Naive thymus-derived CD4-positive, alpha-beta T cell (primary cell): ENCODE data around the gene ADRA2C. TPM values are rescaled to one million over a fixed set of nuclear protein-coding genes. Genes with fewer than 3 reads are reported as not detected.

Source experiments
- ATAC-seq: fragments of 150-1000 bp; cut with Tn5 transposase; 2 replicates; pipeline ENCODE4 v1.10.0; 2021; ENCODE audit warnings: mild to moderate bottlenecking, moderate library complexity
- CTCF ChIA-PET: fragments of 350-600 bp; sonication (Branson Sonifier 250); formaldehyde crosslinking; loops from one replicate; lab custom pipeline; 2021; ENCODE audit warnings: antibody characterized with exemption; lab: Charles Lee
- POLR2A ChIA-PET: fragments of 350-600 bp; sonication (Branson Sonifier 250); formaldehyde crosslinking; loops from one replicate; lab custom pipeline; 2021; ENCODE audit warnings: antibody characterized with exemption, inconsistent platforms; lab: Charles Lee
- DNase-seq, 9 donors: peaks; one replicate each; pipeline versions ENCODE4 v3.0.0 to v3.0.0-alpha.2; 2020 to 2022; ENCODE audit warnings: mixed read lengths in 1 of 9
- H3K27ac ChIP-seq: one replicate; pipeline ENCODE4 v1.7.0; 2013; ENCODE audit warnings: mild to moderate bottlenecking, low read depth, low read length, moderate library complexity
- H3K27me3 ChIP-seq, 2 donors: one replicate each; pipeline ENCODE4 v1.7.0; 2013; ENCODE audit warnings: low read length in 2 of 2, mild to moderate bottlenecking in 2 of 2, moderate library complexity in 2 of 2; ENCODE audit not compliant: control insufficient read depth in 2 of 2, insufficient read depth in 2 of 2
- H3K36me3 ChIP-seq, 3 experiments: 1 replicate in 2 of 3; 2 replicates in 1 of 3; pipeline ENCODE4 v1.7.0; 2013; ENCODE audit warnings: low read length in 3 of 3, mild to moderate bottlenecking in 3 of 3, moderate library complexity in 1 of 3; ENCODE audit not compliant: insufficient read depth in 3 of 3, control insufficient read depth in 2 of 3
- H3K4me1 ChIP-seq, 2 donors: one replicate each; pipeline ENCODE4 v1.7.0; 2013; ENCODE audit warnings: low read length in 2 of 2, mild to moderate bottlenecking in 2 of 2, moderate library complexity in 1 of 2; ENCODE audit not compliant: control insufficient read depth in 2 of 2, insufficient read depth in 2 of 2
- H3K4me3 ChIP-seq: 2 replicates; pipeline ENCODE4 v1.7.0; 2013; ENCODE audit warnings: mild to moderate bottlenecking, low read length
- H3K9me3 ChIP-seq, 3 experiments: 1 replicate in 2 of 3; 2 replicates in 1 of 3; pipeline ENCODE4 v1.7.0; 2013; ENCODE audit warnings: low read length in 3 of 3; ENCODE audit not compliant: control insufficient read depth in 2 of 3
- H3K27ac Mint-ChIP-seq, 9 donors: one replicate each; pipeline ENCODE4 v1.8.0; 2020 to 2022; ENCODE audit warnings: mixed read lengths in 9 of 9, mild to moderate bottlenecking in 8 of 9, moderate library complexity in 5 of 9, inconsistent platforms in 2 of 9
- H3K27me3 Mint-ChIP-seq, 5 donors: one replicate each; pipeline ENCODE4 v1.8.0; 2021 to 2022; ENCODE audit warnings: mixed read lengths in 5 of 5, mild to moderate bottlenecking in 1 of 5
- H3K36me3 Mint-ChIP-seq, 5 donors: one replicate each; pipeline ENCODE4 v1.8.0; 2020 to 2022; ENCODE audit warnings: mixed read lengths in 5 of 5, mild to moderate bottlenecking in 3 of 5, inconsistent platforms in 1 of 5
- H3K4me1 Mint-ChIP-seq, 7 donors: one replicate each; pipeline ENCODE4 v1.8.0; 2020 to 2022; ENCODE audit warnings: mixed read lengths in 7 of 7, mild to moderate bottlenecking in 3 of 7, inconsistent platforms in 1 of 7
- H3K4me3 Mint-ChIP-seq, 10 donors: one replicate each; pipeline ENCODE4 v1.8.0; 2020 to 2022; ENCODE audit warnings: mild to moderate bottlenecking in 10 of 10, mixed read lengths in 10 of 10, moderate library complexity in 6 of 10, inconsistent platforms in 2 of 10
- H3K9me3 Mint-ChIP-seq, 11 donors: one replicate each; pipeline ENCODE4 v1.8.0; 2020 to 2022; ENCODE audit warnings: mixed read lengths in 11 of 11, mild to moderate bottlenecking in 4 of 11, inconsistent platforms in 1 of 11, moderate library complexity in 1 of 11
- intact Hi-C, 2 donors: fragments of 100-400 bp; cut with micrococcal nuclease; formaldehyde crosslinking; loops; one replicate each; pipeline ENCODE4 v1.15.1; 2023
- polyA plus RNA-seq, 2 donors: library from polyadenylated mRNA; unstranded; fragments of 300-500 nt; fragmentation: Illumina TruSeq; gene quantifications; one replicate each; pipeline ENCODE4 v1.2.3, GENCODE V29; 2021
- total RNA-seq, 6 experiments: library from RNA in 5 of 6; stranded (reverse) in 5 of 6; gene quantifications; 1 replicate in 5 of 6; 2 replicates in 1 of 6; pipeline ENCODE4 v1.2.3 and lab custom pipeline; 2021 to 2026

The ADRA2C gene
- total and polyA plus RNA-seq, 7 experiments from 2014 or later, result not detected

GRCh38 chr4:3779509-3779908 is 13.3 kb downstream of the ADRA2C start:
- ATAC-seq, result no peak
- CTCF ChIA-PET, result no interaction called here

DNA sequence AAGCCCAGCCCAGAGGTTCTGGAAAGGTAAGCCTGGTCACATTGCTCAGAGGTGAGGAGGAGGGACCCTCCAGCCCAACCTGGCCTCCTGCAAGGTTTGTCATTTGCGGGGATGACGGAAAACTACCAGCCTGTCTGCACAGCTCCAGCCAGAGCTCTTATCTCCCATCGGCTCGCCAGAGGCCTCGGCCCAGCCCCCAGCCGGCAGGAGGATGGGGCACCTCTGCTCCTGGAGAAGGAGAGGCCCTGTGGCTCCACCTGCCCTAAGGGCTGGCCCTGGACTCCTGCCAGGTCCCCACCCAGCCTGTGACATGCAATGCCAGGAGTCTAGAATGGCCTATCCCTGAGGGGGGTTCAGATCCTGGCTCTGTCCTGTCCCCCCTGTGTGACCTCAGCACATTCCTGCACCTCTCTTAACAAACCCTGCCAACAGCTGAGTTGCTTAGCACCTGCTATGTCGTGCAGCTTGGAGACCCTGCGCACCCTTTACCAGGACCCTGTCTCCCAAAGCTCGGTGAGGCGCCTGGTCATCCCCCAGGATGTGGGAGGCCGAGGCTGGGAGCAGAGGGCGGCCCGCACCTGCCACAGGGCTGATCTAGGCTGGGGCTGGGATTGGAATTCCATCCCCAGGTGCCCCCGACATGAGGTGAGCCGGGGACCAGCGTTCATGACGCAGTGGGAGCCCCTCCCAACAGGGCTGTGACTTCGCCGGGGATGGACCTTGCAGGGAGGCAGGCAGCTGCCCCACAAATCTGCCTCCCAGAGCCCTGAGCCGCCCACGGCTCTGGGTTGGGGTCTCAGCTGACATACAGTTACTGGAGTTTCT is 14.4 kb downstream of the ADRA2C start:
- intact Hi-C loops, result no loop called here
- Histone ChIP-seq H3K27me3 (no peaks in the 10 kb centered on the region), H3K4me1 (no peaks in the 10 kb centered on the region), H3K27ac (no peak overlapping the region), H3K36me3 (no peaks in the 10 kb centered on the region), H3K9me3 (peaks cover 0 to 10% (median 0%) of the 10 kb centered on the region in 3 experiments), H3K4me3 (no peak overlapping the region)
- Mint-ChIP-seq H3K4me1 (no peaks in the 10 kb centered on the region), H3K4me3 (no peak overlapping the region), H3K36me3 (no peaks in the 10 kb centered on the region), H3K27ac (no peak overlapping the region), H3K9me3 (peaks cover 0 to 4% (median 0%) of the 10 kb centered on the region in 11 donors), H3K27me3 (peaks cover 0 to 9% (median 3%) of the 10 kb centered on the region in 5 donors)
- ChIA-PET POLR2A (no interaction called here), CTCF (no interaction called here)
- no peak for DNase-seq
- no peak for ATAC-seq

More at GRCh38 chr4:3779509-3779908, 13.3 kb downstream of the ADRA2C start:
- Histone ChIP-seq H3K27ac (no peak overlapping the region), H3K4me3 (no peak overlapping the region), H3K4me1 (no peaks in the 10 kb centered on the region), H3K9me3 (peaks cover 0 to 10% (median 0%) of the 10 kb centered on the region in 3 experiments), H3K36me3 (no peaks in the 10 kb centered on the region), H3K27me3 (no peaks in the 10 kb centered on the region)
- intact Hi-C loops, result no loop called here
- Mint-ChIP-seq H3K27me3 (peaks cover 0 to 9% (median 3%) of the 10 kb centered on the region in 5 donors), H3K27ac (no peak overlapping the region), H3K4me1 (no peaks in the 10 kb centered on the region), H3K36me3 (no peaks in the 10 kb centered on the region), H3K9me3 (peaks cover 0 to 4% (median 0%) of the 10 kb centered on the region in 11 donors), H3K4me3 (no peak overlapping the region)
- POLR2A ChIA-PET, result no interaction called here
- DNase-seq, result no peak

DNA sequence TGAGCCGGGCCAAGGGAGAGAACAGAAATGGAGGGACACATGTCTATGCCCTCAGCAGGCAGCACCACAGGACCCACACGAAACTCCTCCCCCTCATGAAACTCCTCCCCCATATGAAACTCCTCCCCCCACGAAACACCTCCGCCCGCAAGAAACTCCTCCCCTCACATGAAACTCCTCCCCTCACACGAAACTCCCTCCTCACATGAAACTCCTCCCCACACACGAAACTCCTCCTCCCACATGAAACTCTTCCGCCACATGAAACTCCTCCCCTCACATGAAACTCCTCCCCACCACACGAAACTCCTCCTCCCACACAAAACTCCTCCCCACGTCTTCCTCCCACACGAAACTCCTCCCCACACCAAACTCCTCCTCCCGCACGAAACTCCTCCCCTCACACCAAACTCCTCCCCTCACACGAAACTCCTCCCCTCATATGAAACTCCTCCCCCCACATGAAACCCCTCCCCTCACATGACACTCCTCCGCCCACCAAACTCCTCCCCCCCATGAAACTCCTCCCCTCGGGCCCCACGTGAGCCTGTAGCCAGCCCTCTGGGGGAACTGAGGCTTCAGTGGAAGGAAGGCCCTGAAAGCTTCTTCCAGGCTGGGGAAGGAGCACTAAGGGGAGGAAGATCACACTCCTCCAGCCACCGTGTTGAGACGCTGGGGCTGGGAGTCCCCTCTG is 15.2 kb downstream of the ADRA2C start:
- Mint-ChIP-seq H3K36me3 (no peaks in the 10 kb centered on the region), H3K4me1 (no peaks in the 10 kb centered on the region), H3K9me3 (peaks cover 0 to 4% (median 0%) of the 10 kb centered on the region in 11 donors), H3K27me3 (peaks cover 0 to 9% (median 3%) of the 10 kb centered on the region in 5 donors), H3K4me3 (no peak overlapping the region), H3K27ac (no peak overlapping the region)
- no peak for DNase-seq
- no peak for ATAC-seq
- Histone ChIP-seq H3K4me1 (no peaks in the 10 kb centered on the region), H3K27ac (no peak overlapping the region), H3K36me3 (no peaks in the 10 kb centered on the region), H3K9me3 (peaks cover 0 to 10% (median 0%) of the 10 kb centered on the region in 3 experiments), H3K4me3 (no peak overlapping the region), H3K27me3 (no peaks in the 10 kb centered on the region)
- POLR2A ChIA-PET, result no interaction called here
- CTCF ChIA-PET, result no interaction called here
- intact Hi-C loops, result no loop called here

DNA sequence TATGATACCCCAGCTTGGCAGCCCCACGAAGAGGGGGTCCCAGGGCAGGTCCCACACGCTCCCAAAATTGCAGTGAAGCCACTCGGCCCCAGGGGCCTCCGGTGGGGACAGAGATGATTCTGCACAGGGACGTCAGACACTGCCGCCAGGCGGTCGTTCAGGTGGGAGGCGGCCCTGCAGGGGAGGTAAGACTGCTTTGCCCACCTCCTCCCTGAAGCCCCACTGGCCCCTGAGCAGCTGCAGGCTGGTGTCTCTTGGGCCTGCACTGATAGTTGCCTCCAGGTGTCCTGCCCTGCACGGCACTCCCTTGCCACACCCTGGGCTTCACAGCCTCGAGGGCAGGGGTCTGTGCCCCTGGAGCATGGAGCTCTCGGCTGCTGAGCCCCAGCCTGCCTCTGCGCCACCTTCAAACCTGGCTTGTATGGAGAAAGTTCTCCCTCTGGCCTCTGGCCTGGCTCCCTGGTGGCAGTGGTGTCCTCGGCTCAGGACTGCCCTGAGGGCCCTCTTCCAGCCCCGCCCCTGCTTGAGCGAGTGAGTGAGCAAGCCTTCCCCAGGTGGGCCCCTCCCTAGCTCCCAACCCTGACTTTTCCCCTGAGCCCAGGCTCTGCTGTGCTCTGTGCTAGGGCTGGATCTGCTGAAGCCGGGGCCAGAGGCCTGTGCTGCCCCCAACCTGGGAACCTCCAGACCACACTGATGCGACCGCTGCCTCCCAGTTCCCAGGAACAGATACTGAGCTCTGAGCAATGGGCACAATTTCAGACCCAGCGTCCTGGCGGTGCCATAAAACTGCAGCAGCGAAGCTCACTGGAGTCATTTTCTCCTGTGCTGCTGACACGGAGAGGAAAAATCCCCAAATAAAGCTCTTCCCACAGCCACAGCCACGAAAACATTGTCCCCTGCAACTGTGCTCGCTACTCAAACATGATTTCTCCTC is 16.1 kb downstream of the ADRA2C start:
- Mint-ChIP-seq H3K36me3 (no peaks in the 10 kb centered on the region), H3K27ac (no peak overlapping the region), H3K27me3 (peaks cover 0 to 8% (median 3%) of the 10 kb centered on the region in 5 donors), H3K4me3 (no peak overlapping the region), H3K9me3 (peaks cover 0 to 4% (median 0%) of the 10 kb centered on the region in 11 donors), H3K4me1 (no peaks in the 10 kb centered on the region)
- no peak for ATAC-seq
- POLR2A ChIA-PET, result no interaction called here
- intact Hi-C loops, result no loop called here
- Histone ChIP-seq H3K36me3 (no peaks in the 10 kb centered on the region), H3K4me1 (no peaks in the 10 kb centered on the region), H3K27ac (no peak overlapping the region), H3K27me3 (no peaks in the 10 kb centered on the region), H3K9me3 (peaks cover 0 to 10% (median 0%) of the 10 kb centered on the region in 3 experiments), H3K4me3 (no peak overlapping the region)
- no peak for DNase-seq
- CTCF ChIA-PET, result no interaction called here

GRCh38 chr4:3783693-3784306 is 17.6 kb downstream of the ADRA2C start:
- CTCF ChIA-PET, result no interaction called here

More at GRCh38 chr4:3783693-3784306, 17.6 kb downstream of the ADRA2C start:
- Mint-ChIP-seq H3K36me3 (no peaks in the 10 kb centered on the region), H3K27ac (no peak overlapping the region), H3K4me1 (no peaks in the 10 kb centered on the region), H3K4me3 (no peak overlapping the region), H3K9me3 (peaks cover 0 to 3% (median 0%) of the 10 kb centered on the region in 11 donors), H3K27me3 (peaks cover 0 to 4% (median 0%) of the 10 kb centered on the region in 5 donors)
- intact Hi-C loops, result no loop called here
- no peak overlapping the region for H3K4me3 ChIP-seq
- no peaks in the 10 kb centered on the region for H3K27me3 ChIP-seq
- peaks cover 0 to 10% (median 0%) of the 10 kb centered on the region in 3 experiments for H3K9me3 ChIP-seq
- POLR2A ChIA-PET, result no interaction called here
- no peaks in the 10 kb centered on the region for H3K36me3 ChIP-seq
- no peaks in the 10 kb centered on the region for H3K4me1 ChIP-seq
- ATAC-seq (no peak), DNase-seq (no peak)
- no peak overlapping the region for H3K27ac ChIP-seq
